ENCODE data around the gene RPS6KC1. TPM values are rescaled to one million over a fixed set of nuclear protein-coding genes. Genes with fewer than 3 reads are reported as not detected.

Gene RPS6KC1
- total RNA-seq, 1 experiment from 2014 or later = 16.9 TPM

DNA sequence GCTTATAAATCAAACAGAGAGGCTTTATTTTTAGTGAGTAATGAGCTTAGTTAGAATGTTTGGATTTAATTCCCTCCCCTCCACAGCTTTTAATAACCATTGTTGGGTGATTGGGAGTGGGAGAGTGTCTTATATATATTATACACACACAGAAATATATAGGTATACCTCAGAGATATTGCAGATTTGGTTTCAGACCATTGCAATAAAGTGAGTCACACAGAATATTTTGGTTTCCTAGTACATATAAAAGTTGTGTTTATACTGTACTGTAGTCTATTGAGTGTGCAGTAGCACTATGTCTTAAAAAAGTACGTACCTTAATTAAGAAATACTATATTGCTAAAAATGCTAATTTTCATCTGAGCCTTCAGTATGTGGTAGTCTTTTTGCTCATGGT, 44.4 kb downstream of the RPS6KC1 start:
- Histone ChIP-seq H4K5ac (ENCODE audit: insufficient read length, low read depth, low read length) (no peak overlapping the region), H3K27ac (ENCODE audit: insufficient read length, low read depth, low read length) (no peak overlapping the region), H2BK120ac (ENCODE audit: low read depth, low read length, poor library complexity, severe bottlenecking) (no peak overlapping the region), H3K4me1 (ENCODE audit: insufficient read depth, low read length) (no peaks in the 10 kb centered on the region), H4K8ac (replicated peaks; ENCODE audit: insufficient read length, low read depth, low read length) (no peak overlapping the region), H2BK12ac (ENCODE audit: insufficient read length, low read depth, low read length) (no peak overlapping the region), H3K14ac (ENCODE audit: insufficient read depth, low read length) (no peak overlapping the region), H2AK5ac (ENCODE audit: insufficient read length, low read length) (no peak overlapping the region), H3K4me2 (ENCODE audit: insufficient read depth, insufficient read length, low read length) (no peak overlapping the region), H3K79me1 (ENCODE audit: insufficient read depth, low read depth, low read length, poor library complexity, severe bottlenecking) (no peaks in the 10 kb centered on the region), H3K27me3 (ENCODE audit: insufficient read depth, low read length) (no peaks in the 10 kb centered on the region), H3K23ac (ENCODE audit: insufficient read length, low read depth, low read length) (no peak overlapping the region), H2BK20ac (ENCODE audit: low read depth, low read length, poor library complexity, severe bottlenecking) (no peak overlapping the region), H3K9me3 (ENCODE audit: control insufficient read depth, low read depth, low read length) (no peaks in the 10 kb centered on the region), H4K20me1 (ENCODE audit: control insufficient read depth, insufficient read depth, insufficient read length) (no peaks in the 10 kb centered on the region), H2AFZ (ENCODE audit: low read length) (no peak overlapping the region), H3K18ac (ENCODE audit: insufficient read length, low read depth, low read length) (no peak overlapping the region), H3K23me2 (ENCODE audit: insufficient read length, low read depth, low read length, poor library complexity, severe bottlenecking) (no peaks in the 10 kb centered on the region), H3K9ac (ENCODE audit: extremely low read depth, insufficient read length, low read length) (no peak overlapping the region), H4K91ac (ENCODE audit: insufficient read length, low read depth, low read length) (no peak overlapping the region), H3K79me2 (ENCODE audit: insufficient read depth, low read length) (no peaks in the 10 kb centered on the region), H3K4ac (ENCODE audit: low read depth, low read length) (no peak overlapping the region), H3T11ph (ENCODE audit: low read length) (no peak overlapping the region), H3K56ac (ENCODE audit: insufficient read length, low read depth, low read length) (no peak overlapping the region), H2BK15ac (ENCODE audit: low read depth, low read length) (no peak overlapping the region), H2BK5ac (ENCODE audit: insufficient read length, low read length) (no peak overlapping the region)
- H3K27ac Mint-ChIP-seq = no peak overlapping the region
- H3K4me3 Mint-ChIP-seq = no peak overlapping the region
- no peaks in the 10 kb centered on the region for H3K4me1 Mint-ChIP-seq
- H3K9me3 Mint-ChIP-seq = no peaks in the 10 kb centered on the region; a peak in 1 of 5 replicates
- peaks cover under 1 to 6% (median 6%) of the 10 kb centered on the region in 3 experiments; a peak in 6 of 7 replicates for H3K36me3 Mint-ChIP-seq (ENCODE audit: insufficient read depth in 1 of 3, low read depth in 3 of 3)
- H3K27me3 Mint-ChIP-seq (ENCODE audit: low read depth) = no peaks in the 10 kb centered on the region
- WGBS (ENCODE audit: extremely low coverage, insufficient read length, low lambda C conversion rate) = no CpG with 5 or more reads among the region's 1 CpG
- TF ChIP-seq, protein P1, sequence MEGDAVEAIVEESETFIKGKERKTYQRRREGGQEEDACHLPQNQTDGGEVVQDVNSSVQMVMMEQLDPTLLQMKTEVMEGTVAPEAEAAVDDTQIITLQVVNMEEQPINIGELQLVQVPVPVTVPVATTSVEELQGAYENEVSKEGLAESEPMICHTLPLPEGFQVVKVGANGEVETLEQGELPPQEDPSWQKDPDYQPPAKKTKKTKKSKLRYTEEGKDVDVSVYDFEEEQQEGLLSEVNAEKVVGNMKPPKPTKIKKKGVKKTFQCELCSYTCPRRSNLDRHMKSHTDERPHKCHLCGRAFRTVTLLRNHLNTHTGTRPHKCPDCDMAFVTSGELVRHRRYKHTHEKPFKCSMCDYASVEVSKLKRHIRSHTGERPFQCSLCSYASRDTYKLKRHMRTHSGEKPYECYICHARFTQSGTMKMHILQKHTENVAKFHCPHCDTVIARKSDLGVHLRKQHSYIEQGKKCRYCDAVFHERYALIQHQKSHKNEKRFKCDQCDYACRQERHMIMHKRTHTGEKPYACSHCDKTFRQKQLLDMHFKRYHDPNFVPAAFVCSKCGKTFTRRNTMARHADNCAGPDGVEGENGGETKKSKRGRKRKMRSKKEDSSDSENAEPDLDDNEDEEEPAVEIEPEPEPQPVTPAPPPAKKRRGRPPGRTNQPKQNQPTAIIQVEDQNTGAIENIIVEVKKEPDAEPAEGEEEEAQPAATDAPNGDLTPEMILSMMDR (conservative IDR thresholded peaks at IDR 0.05) = no peak
- no peak for DNase-seq

Data from H9 (cell line).